Panc1 (cell line): Measurements from ENCODE around the gene TSPOAP1. TPM values are rescaled to one million over a fixed set of nuclear protein-coding genes. Genes with fewer than 3 reads are reported as not detected.

Source experiments
- ATAC-seq: fragments of 200-7000 bp; cut with Tn5 transposase; 2 replicates; pipeline ENCODE4 v1.9.1; 2020; ENCODE audit warnings: mild to moderate bottlenecking, moderate library complexity
- BruUV-seq: library from RNA; stranded (reverse); fragments of 400-500 nt; replicated peaks from 2 replicates; lab custom pipeline; 2021; lab: Mats Ljungman, UMichigan
- CTCF ChIA-PET: fragments of 300-600 bp; sonication (Branson Sonifier 250); formaldehyde crosslinking; loops from one replicate; lab custom pipeline; 2022; ENCODE audit warnings: antibody characterized with exemption; lab: Charles Lee
- POLR2A ChIA-PET: fragments of 300-600 bp; sonication (Branson Sonifier 250); formaldehyde crosslinking; loops from one replicate; lab custom pipeline; 2022; ENCODE audit warnings: antibody characterized with exemption; lab: Charles Lee
- DNase-seq: peaks from one replicate; pipeline ENCODE4 v3.0.0-alpha.2; 2010; ENCODE audit warnings: low read depth, low spot score
- H3K27ac ChIP-seq: 2 replicates; pipeline ENCODE4 v1.5.1; 2011; ENCODE audit warnings: mild to moderate bottlenecking, low read length, inconsistent platforms
- H3K27me3 ChIP-seq: fragments of 200-500 bp; sonication (Bioruptor generic); 2 replicates; pipeline ENCODE4 v1.6.0; 2014; ENCODE audit warnings: low read length, inconsistent platforms; ENCODE audit not compliant: control insufficient read depth, insufficient read depth
- H3K36me3 ChIP-seq: fragments of 200-500 bp; sonication (Bioruptor generic); 2 replicates; pipeline ENCODE4 v1.5.1; 2014; ENCODE audit warnings: inconsistent platforms, mild to moderate bottlenecking, low read length, moderate library complexity; ENCODE audit not compliant: control insufficient read depth, insufficient read depth
- H3K4me1 ChIP-seq: 2 replicates; pipeline ENCODE4 v1.5.1; 2011; ENCODE audit warnings: inconsistent platforms, mild to moderate bottlenecking, low read length, moderate library complexity; ENCODE audit not compliant: control insufficient read depth, insufficient read depth
- H3K4me3 ChIP-seq, 2 experiments: 2 replicates each; pipeline ENCODE4 v1.5.1; 2011 to 2012; ENCODE audit warnings: low read depth in 2 of 2, low read length in 2 of 2, mild to moderate bottlenecking in 2 of 2, inconsistent platforms in 1 of 2, moderate library complexity in 1 of 2
- H3K9me3 ChIP-seq: fragments of 200-500 bp; sonication (Bioruptor generic); 2 replicates; pipeline ENCODE4 v1.5.1; 2014; ENCODE audit warnings: low read depth, mild to moderate bottlenecking, inconsistent platforms, low read length, moderate library complexity; ENCODE audit not compliant: control insufficient read depth, insufficient read depth
- POLR2AphosphoS5 ChIP-seq: IDR thresholded peaks from 2 replicates; pipeline ENCODE4 v1.6.1; 2012; ENCODE audit warnings: mild to moderate bottlenecking, low read depth, low read length, moderate library complexity
- SIN3A ChIP-seq: IDR thresholded peaks from 2 replicates; pipeline ENCODE4 v1.6.1; 2012; ENCODE audit warnings: low read depth, mild to moderate bottlenecking, low read length, moderate library complexity, borderline replicate concordance; ENCODE audit not compliant: insufficient read depth
- TCF7L2 ChIP-seq: IDR thresholded peaks from 2 replicates; pipeline ENCODE4 v1.6.1; 2011; ENCODE audit warnings: mild to moderate bottlenecking, low read depth, low read length, inconsistent platforms
- in situ Hi-C: cut with HindIII; loops from 2 replicates; pipeline ENCODE4 v1.10.0; 2016; ENCODE audit warnings: low sequenced_read_pairs, low pct_unique_long_range_greater_than_20kb
- intact Hi-C: fragments of 100-400 bp; cut with micrococcal nuclease; formaldehyde crosslinking; loops from one replicate; pipeline ENCODE4 v1.10.0; 2022; ENCODE audit not compliant: unreplicated experiment
- total RNA-seq: library from RNA; stranded (reverse); gene quantifications from one replicate; pipeline ENCODE4 v1.2.1, GENCODE V29; 2021; ENCODE audit not compliant: unreplicated experiment
- TF ChIP-seq, protein P1 (sequence below): fragments of 450-650 bp; IDR thresholded peaks from 2 replicates; pipeline ENCODE4 v1.5.1; 2017; ENCODE audit warnings: mild to moderate bottlenecking
- TF ChIP-seq, protein P2 (sequence below), 2 experiments: IDR thresholded peaks; 2 replicates each; pipeline ENCODE4 v1.6.1; 2011 to 2012; ENCODE audit warnings: low read depth in 2 of 2, control low read depth in 1 of 2, low read length in 1 of 2, mild to moderate bottlenecking in 1 of 2, moderate library complexity in 1 of 2; ENCODE audit not compliant: insufficient read depth in 1 of 2

Gene TSPOAP1
- total RNA-seq, 1 experiment from 2014 or later: 0.05 TPM

DNA sequence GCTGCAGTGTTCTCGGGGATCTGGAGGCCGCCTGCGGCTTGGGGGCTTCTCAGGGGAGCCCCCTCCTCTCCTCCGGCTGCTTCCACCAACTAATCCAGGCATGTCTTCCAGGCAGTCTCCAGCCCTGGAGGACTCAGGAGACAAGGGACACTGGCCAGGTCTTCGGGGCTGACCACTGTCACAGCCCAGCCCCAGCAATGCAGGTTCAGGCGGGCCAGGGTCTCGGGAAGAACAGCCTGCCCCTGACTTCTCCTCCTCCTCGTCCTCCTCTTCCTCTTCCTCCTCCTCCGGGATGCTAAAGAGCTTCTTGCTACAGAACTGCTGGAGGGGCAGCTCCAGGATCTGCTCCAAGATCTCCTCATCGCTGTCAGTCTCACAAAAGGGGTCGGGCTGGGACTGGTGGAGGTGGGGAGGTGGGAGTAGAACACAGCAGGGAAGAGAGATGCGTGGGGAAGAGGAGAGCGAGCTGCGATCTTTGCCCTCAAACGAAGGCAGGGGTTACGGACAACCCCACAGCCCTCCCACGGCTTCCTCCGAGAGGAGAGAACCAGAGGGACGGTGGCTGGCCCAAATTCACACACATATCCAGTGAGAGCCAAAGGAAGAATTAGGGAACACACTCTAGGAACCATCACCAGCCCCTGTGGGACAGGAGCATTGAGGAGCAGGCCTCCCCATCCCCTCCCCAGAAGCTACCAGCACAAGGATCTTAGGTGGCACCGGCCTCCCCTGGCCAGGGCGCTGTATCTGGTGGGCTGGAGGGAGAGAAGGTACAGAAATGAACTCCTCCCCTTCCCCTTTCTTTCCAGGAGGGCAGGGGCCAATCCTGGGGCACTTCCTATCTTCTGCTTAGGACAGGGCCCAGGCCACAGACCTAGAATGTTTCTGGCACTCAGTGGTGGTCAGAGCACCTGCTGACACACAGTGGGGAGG, 19.3 kb downstream of the TSPOAP1 start:
- BruUV-seq: no TSS peak
- ChIA-PET CTCF (no interaction called here), POLR2A (no interaction called here)
- Histone ChIP-seq H3K36me3 (no peaks in the 10 kb centered on the region), H3K9me3 (no peaks in the 10 kb centered on the region), H3K27me3 (no peaks in the 10 kb centered on the region), H3K4me1 (no peaks in the 10 kb centered on the region), H3K4me3 (no peak overlapping the region), H3K27ac (no peak overlapping the region)
- intact Hi-C loops: no loop called here
- DNase-seq (no peak), ATAC-seq (no peak)
- in situ Hi-C loops: no loop called here
- no peak for TF ChIP-seq POLR2AphosphoS5
- no peak for TF ChIP-seq TCF7L2
- TF ChIP-seq, protein P1, sequence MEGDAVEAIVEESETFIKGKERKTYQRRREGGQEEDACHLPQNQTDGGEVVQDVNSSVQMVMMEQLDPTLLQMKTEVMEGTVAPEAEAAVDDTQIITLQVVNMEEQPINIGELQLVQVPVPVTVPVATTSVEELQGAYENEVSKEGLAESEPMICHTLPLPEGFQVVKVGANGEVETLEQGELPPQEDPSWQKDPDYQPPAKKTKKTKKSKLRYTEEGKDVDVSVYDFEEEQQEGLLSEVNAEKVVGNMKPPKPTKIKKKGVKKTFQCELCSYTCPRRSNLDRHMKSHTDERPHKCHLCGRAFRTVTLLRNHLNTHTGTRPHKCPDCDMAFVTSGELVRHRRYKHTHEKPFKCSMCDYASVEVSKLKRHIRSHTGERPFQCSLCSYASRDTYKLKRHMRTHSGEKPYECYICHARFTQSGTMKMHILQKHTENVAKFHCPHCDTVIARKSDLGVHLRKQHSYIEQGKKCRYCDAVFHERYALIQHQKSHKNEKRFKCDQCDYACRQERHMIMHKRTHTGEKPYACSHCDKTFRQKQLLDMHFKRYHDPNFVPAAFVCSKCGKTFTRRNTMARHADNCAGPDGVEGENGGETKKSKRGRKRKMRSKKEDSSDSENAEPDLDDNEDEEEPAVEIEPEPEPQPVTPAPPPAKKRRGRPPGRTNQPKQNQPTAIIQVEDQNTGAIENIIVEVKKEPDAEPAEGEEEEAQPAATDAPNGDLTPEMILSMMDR: no peak
- TF ChIP-seq, protein P2, sequence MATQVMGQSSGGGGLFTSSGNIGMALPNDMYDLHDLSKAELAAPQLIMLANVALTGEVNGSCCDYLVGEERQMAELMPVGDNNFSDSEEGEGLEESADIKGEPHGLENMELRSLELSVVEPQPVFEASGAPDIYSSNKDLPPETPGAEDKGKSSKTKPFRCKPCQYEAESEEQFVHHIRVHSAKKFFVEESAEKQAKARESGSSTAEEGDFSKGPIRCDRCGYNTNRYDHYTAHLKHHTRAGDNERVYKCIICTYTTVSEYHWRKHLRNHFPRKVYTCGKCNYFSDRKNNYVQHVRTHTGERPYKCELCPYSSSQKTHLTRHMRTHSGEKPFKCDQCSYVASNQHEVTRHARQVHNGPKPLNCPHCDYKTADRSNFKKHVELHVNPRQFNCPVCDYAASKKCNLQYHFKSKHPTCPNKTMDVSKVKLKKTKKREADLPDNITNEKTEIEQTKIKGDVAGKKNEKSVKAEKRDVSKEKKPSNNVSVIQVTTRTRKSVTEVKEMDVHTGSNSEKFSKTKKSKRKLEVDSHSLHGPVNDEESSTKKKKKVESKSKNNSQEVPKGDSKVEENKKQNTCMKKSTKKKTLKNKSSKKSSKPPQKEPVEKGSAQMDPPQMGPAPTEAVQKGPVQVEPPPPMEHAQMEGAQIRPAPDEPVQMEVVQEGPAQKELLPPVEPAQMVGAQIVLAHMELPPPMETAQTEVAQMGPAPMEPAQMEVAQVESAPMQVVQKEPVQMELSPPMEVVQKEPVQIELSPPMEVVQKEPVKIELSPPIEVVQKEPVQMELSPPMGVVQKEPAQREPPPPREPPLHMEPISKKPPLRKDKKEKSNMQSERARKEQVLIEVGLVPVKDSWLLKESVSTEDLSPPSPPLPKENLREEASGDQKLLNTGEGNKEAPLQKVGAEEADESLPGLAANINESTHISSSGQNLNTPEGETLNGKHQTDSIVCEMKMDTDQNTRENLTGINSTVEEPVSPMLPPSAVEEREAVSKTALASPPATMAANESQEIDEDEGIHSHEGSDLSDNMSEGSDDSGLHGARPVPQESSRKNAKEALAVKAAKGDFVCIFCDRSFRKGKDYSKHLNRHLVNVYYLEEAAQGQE (IDR thresholded peaks at IDR 0.05; ENCODE audit: insufficient read depth in 1 of 2, low read depth in 2 of 2, low read length in 1 of 2): no peak
- TF ChIP-seq SIN3A: no peak

GRCh38 chr17:58308173-58308984, 20.2 kb downstream of the TSPOAP1 start:
- DNase-seq (no peak), ATAC-seq (peak; percentile 61)
- in situ Hi-C loops: no loop called here
- no TSS peak for BruUV-seq
- Histone ChIP-seq H3K4me3 (no peak overlapping the region), H3K27ac (no peak overlapping the region), H3K9me3 (no peaks in the 10 kb centered on the region), H3K27me3 (no peaks in the 10 kb centered on the region), H3K36me3 (no peaks in the 10 kb centered on the region), H3K4me1 (no peaks in the 10 kb centered on the region)
- TF ChIP-seq, protein P1: peak; percentile 62
- TF ChIP-seq SIN3A: no peak
- intact Hi-C loops: no loop called here
- CTCF ChIA-PET: interaction anchor here (0.5 kb wide), 1 partner anchor 9 kb away, joined by 3 read pairs; no protein-coding TSS in a partner anchor
- POLR2A ChIA-PET: no interaction called here
